Karpas-422 (cell line): ENCODE data around the gene HIPK2. TPM values are rescaled to one million over a fixed set of nuclear protein-coding genes. Genes with fewer than 3 reads are reported as not detected.

Experiments
- DNase-seq: peaks from one replicate; pipeline ENCODE4 v3.0.0-alpha.2; 2015
- H2AFZ ChIP-seq: fragments of 200-600 bp; sonication (generic); 2 replicates; pipeline ENCODE4 v1.6.1; 2014; ENCODE audit warnings: antibody characterized with exemption, low read length, mixed read lengths
- H3K27ac ChIP-seq: fragments of 200-600 bp; sonication (generic); 2 replicates; pipeline ENCODE4 v1.5.1; 2014; ENCODE audit warnings: mild to moderate bottlenecking, low read length, moderate library complexity
- H3K27me3 ChIP-seq: fragments of 200-600 bp; sonication (generic); 2 replicates; pipeline ENCODE4 v1.6.1; 2014; ENCODE audit warnings: low read length, mixed read lengths
- H3K36me3 ChIP-seq: fragments of 200-600 bp; sonication (generic); 2 replicates; pipeline ENCODE4 v1.6.1; 2014; ENCODE audit warnings: low read length, mixed read lengths; ENCODE audit not compliant: insufficient read depth
- H3K4me1 ChIP-seq: fragments of 200-600 bp; sonication (generic); 2 replicates; pipeline ENCODE4 v1.6.1; 2014; ENCODE audit warnings: mild to moderate bottlenecking, low read length, mixed read lengths
- H3K4me2 ChIP-seq: fragments of 200-600 bp; sonication (generic); 2 replicates; pipeline ENCODE4 v1.6.1; 2014; ENCODE audit warnings: low read length, low read depth, mild to moderate bottlenecking; ENCODE audit not compliant: poor library complexity, severe bottlenecking
- H3K4me3 ChIP-seq: fragments of 200-600 bp; sonication (generic); 2 replicates; pipeline ENCODE4 v1.5.1; 2014; ENCODE audit warnings: mild to moderate bottlenecking, antibody characterized with exemption, low read length, mixed read lengths
- H3K79me2 ChIP-seq: fragments of 200-600 bp; sonication (generic); 2 replicates; pipeline ENCODE4 v1.6.1; 2014; ENCODE audit warnings: mild to moderate bottlenecking, low read length, mixed read lengths
- H3K9ac ChIP-seq: fragments of 200-600 bp; sonication (generic); 2 replicates; pipeline ENCODE4 v1.6.0; 2014; ENCODE audit warnings: low read length
- H3K9me2 ChIP-seq: fragments of 200-600 bp; sonication (generic), shearing (Covaris generic); replicated peaks from 2 replicates; pipeline ENCODE4 v1.6.0; 2014; ENCODE audit warnings: mild to moderate bottlenecking, low read length, moderate library complexity; ENCODE audit not compliant: insufficient read depth
- H3K9me3 ChIP-seq: fragments of 300-700, 200-600 bp; sonication (generic); 2 replicates; pipeline ENCODE4 v1.6.1; 2014; ENCODE audit warnings: low read length, mixed read lengths
- H4K20me1 ChIP-seq: fragments of 200-600 bp; sonication (generic); 2 replicates; pipeline ENCODE4 v1.6.1; 2014; ENCODE audit warnings: mild to moderate bottlenecking, antibody characterized with exemption, low read length, low read depth; ENCODE audit not compliant: insufficient read depth
- total RNA-seq: library from RNA; depleted of rRNA; stranded (reverse); fragments of >200 nt; shearing (Covaris generic); gene quantifications from 2 replicates; pipeline ENCODE4 v1.2.3, GENCODE V29; 2014; ENCODE audit warnings: low replicate concordance

HIPK2 gene
- total RNA-seq, 1 experiment from 2014 or later: not detected

GRCh38 chr7:139817249-139817648 is 39.5 kb upstream of the HIPK2 start:
- Histone ChIP-seq H4K20me1 (no peaks in the 10 kb centered on the region), H3K4me1 (no peaks in the 10 kb centered on the region), H2AFZ (no peak overlapping the region), H3K9ac (no peak overlapping the region), H3K9me3 (no peaks in the 10 kb centered on the region), H3K27me3 (0 out of 2 replicates have a peak, but pooled peaks cover 2% of the 10 kb centered on the region), H3K4me3 (no peak overlapping the region), H3K9me2 (no peaks in the 10 kb centered on the region), H3K27ac (no peak overlapping the region), H3K36me3 (no peaks in the 10 kb centered on the region), H3K79me2 (no peaks in the 10 kb centered on the region), H3K4me2 (no peak overlapping the region)
- no peak for DNase-seq

GRCh38 chr7:139813689-139814088 is 35.9 kb upstream of the HIPK2 start:
- Histone ChIP-seq H3K36me3 (no peaks in the 10 kb centered on the region), H3K4me1 (no peaks in the 10 kb centered on the region), H3K79me2 (no peaks in the 10 kb centered on the region), H3K9ac (no peak overlapping the region), H2AFZ (no peak overlapping the region), H3K9me3 (no peaks in the 10 kb centered on the region), H3K4me2 (no peak overlapping the region), H3K27ac (no peak overlapping the region), H3K4me3 (no peak overlapping the region), H4K20me1 (no peaks in the 10 kb centered on the region), H3K9me2 (no peaks in the 10 kb centered on the region), H3K27me3 (no peaks in the 10 kb centered on the region)
- DNase-seq: no peak

GRCh38 chr7:139813151-139813550 is 35.4 kb upstream of the HIPK2 start:
- Histone ChIP-seq H3K27ac (no peak overlapping the region), H3K79me2 (no peaks in the 10 kb centered on the region), H4K20me1 (no peaks in the 10 kb centered on the region), H3K36me3 (no peaks in the 10 kb centered on the region), H3K9me3 (no peaks in the 10 kb centered on the region), H3K27me3 (no peaks in the 10 kb centered on the region), H3K4me3 (no peak overlapping the region), H2AFZ (no peak overlapping the region), H3K9me2 (no peaks in the 10 kb centered on the region), H3K4me1 (no peaks in the 10 kb centered on the region), H3K4me2 (no peak overlapping the region), H3K9ac (no peak overlapping the region)
- DNase-seq: no peak

GRCh38 chr7:139811066-139811465 is 33.3 kb upstream of the HIPK2 start:
- Histone ChIP-seq H3K79me2 (no peaks in the 10 kb centered on the region), H3K9me2 (no peaks in the 10 kb centered on the region), H3K4me1 (no peaks in the 10 kb centered on the region), H3K9me3 (no peaks in the 10 kb centered on the region), H4K20me1 (no peaks in the 10 kb centered on the region), H3K4me2 (no peak overlapping the region), H3K27ac (no peak overlapping the region), H3K36me3 (no peaks in the 10 kb centered on the region), H2AFZ (no peak overlapping the region), H3K4me3 (no peak overlapping the region), H3K9ac (no peak overlapping the region), H3K27me3 (no peaks in the 10 kb centered on the region)
- no peak for DNase-seq

- Histone ChIP-seq H3K9me3 (no peaks in the 10 kb centered on the region), H3K4me3 (no peak overlapping the region), H4K20me1 (no peaks in the 10 kb centered on the region), H3K79me2 (no peaks in the 10 kb centered on the region), H3K9ac (no peak overlapping the region), H2AFZ (no peak overlapping the region), H3K4me1 (no peaks in the 10 kb centered on the region), H3K27me3 (no peaks in the 10 kb centered on the region), H3K9me2 (no peaks in the 10 kb centered on the region), H3K27ac (no peak overlapping the region), H3K4me2 (no peak overlapping the region), H3K36me3 (no peaks in the 10 kb centered on the region)
- no peak for DNase-seq
Measured at GRCh38 chr7:139808846-139809442, 31.1 kb upstream of the HIPK2 start.

GRCh38 chr7:139808427-139808826 is 30.6 kb upstream of the HIPK2 start:
- Histone ChIP-seq H4K20me1 (no peaks in the 10 kb centered on the region), H3K79me2 (no peaks in the 10 kb centered on the region), H3K4me2 (no peak overlapping the region), H3K4me1 (no peaks in the 10 kb centered on the region), H3K4me3 (no peak overlapping the region), H3K27me3 (no peaks in the 10 kb centered on the region), H3K9ac (no peak overlapping the region), H3K9me3 (no peaks in the 10 kb centered on the region), H3K9me2 (no peaks in the 10 kb centered on the region), H3K27ac (no peak overlapping the region), H2AFZ (no peak overlapping the region), H3K36me3 (no peaks in the 10 kb centered on the region)
- DNase-seq: no peak

- no peaks in the 10 kb centered on the region for H3K4me1 ChIP-seq
- H3K27ac ChIP-seq: no peak overlapping the region
- H3K79me2 ChIP-seq: no peaks in the 10 kb centered on the region
Measured at GRCh38 chr7:139807009-139807408, 29.2 kb upstream of the HIPK2 start.

GRCh38 chr7:139804571-139804970 is 26.8 kb upstream of the HIPK2 start:
- H3K9me2 ChIP-seq: no peaks in the 10 kb centered on the region
- H3K4me1 ChIP-seq: no peaks in the 10 kb centered on the region
- no peak overlapping the region for H3K4me2 ChIP-seq
- no peak overlapping the region for H2AFZ ChIP-seq
- H3K4me3 ChIP-seq: no peak overlapping the region
- H3K36me3 ChIP-seq: no peaks in the 10 kb centered on the region
- no peaks in the 10 kb centered on the region for H4K20me1 ChIP-seq
- no peaks in the 10 kb centered on the region for H3K27me3 ChIP-seq
- DNase-seq: no peak
- H3K79me2 ChIP-seq: no peaks in the 10 kb centered on the region
- no peaks in the 10 kb centered on the region for H3K9me3 ChIP-seq
- no peak overlapping the region for H3K27ac ChIP-seq
- no peak overlapping the region for H3K9ac ChIP-seq

More at GRCh38 chr7:139807009-139807408, 29.2 kb upstream of the HIPK2 start:
- Histone ChIP-seq H3K9me3 (no peaks in the 10 kb centered on the region), H3K9me2 (no peaks in the 10 kb centered on the region), H3K27me3 (no peaks in the 10 kb centered on the region), H4K20me1 (no peaks in the 10 kb centered on the region), H3K36me3 (no peaks in the 10 kb centered on the region), H3K4me3 (no peak overlapping the region), H3K4me2 (no peak overlapping the region), H2AFZ (no peak overlapping the region), H3K9ac (no peak overlapping the region)
- no peak for DNase-seq
